Measurements from ENCODE around the gene ZNF765. TPM values are rescaled to one million over a fixed set of nuclear protein-coding genes. Genes with fewer than 3 reads are reported as not detected.

The ZNF765 gene
- polyA plus RNA-seq, 1 donor, result 8.8 TPM

Other genes starting within 250 kb of the ZNF765 start
- 6.9 TPM for gene ZNF347, start 236.1 kb upstream of the ZNF765 start, polyA plus RNA-seq (ENCODE audit: insufficient read length)
- 4.4 TPM for gene ZNF665, start 201.8 kb upstream of the ZNF765 start, polyA plus RNA-seq (ENCODE audit: insufficient read length)
- gene ZNF677, start 140.3 kb upstream of the ZNF765 start, polyA plus RNA-seq (ENCODE audit: insufficient read length), result 26.3 TPM
- gene VN1R2, start 136.9 kb upstream of the ZNF765 start, polyA plus RNA-seq (ENCODE audit: insufficient read length), result not detected
- gene VN1R4, start 127.4 kb upstream of the ZNF765 start, polyA plus RNA-seq (ENCODE audit: insufficient read length), result not detected
- 5.2 TPM for gene ZNF845, start 61.4 kb upstream of the ZNF765 start, polyA plus RNA-seq (ENCODE audit: insufficient read length)
- 8.1 TPM for gene ZNF525, start 29.4 kb upstream of the ZNF765 start, polyA plus RNA-seq (ENCODE audit: insufficient read length)
- gene ZNF761, start 36.8 kb downstream of the ZNF765 start, polyA plus RNA-seq (ENCODE audit: insufficient read length), result 7.8 TPM
- 2.6 TPM for gene ZNF813, start 72.6 kb downstream of the ZNF765 start, polyA plus RNA-seq (ENCODE audit: insufficient read length)
- gene ZNF331, start 143.0 kb downstream of the ZNF765 start, polyA plus RNA-seq (ENCODE audit: insufficient read length), result 12.8 TPM
- not detected for gene DPRX, start 236.8 kb downstream of the ZNF765 start, polyA plus RNA-seq (ENCODE audit: insufficient read length)

All from hindlimb muscle (tissue), 1 donor.